Choroid plexus epithelial cell (primary cell): ENCODE results near the gene NR3C1.
A peak's percentile ranks its signal among the peaks of the same experiment; 100 is the strongest.

ENCODE experiments used
- DNase-seq: peaks from one replicate; pipeline ENCODE4 v3.0.0-alpha.2; 2010; ENCODE audit warnings: low read depth
- H3K4me3 ChIP-seq: 2 replicates; pipeline ENCODE4 v1.5.1; 2011; ENCODE audit warnings: low read depth, mild to moderate bottlenecking, control low read depth, low read length, moderate library complexity
- CTCF ChIP-seq: conservative IDR thresholded peaks from 2 replicates; pipeline ENCODE4 v1.5.1; 2011; ENCODE audit warnings: low read depth, mild to moderate bottlenecking, control low read depth, inconsistent platforms, low read length, moderate library complexity

NR3C1 gene

GRCh38 chr5:143265995-143266394 lies 137.5 kb downstream of the NR3C1 start:
- H3K4me3 ChIP-seq: no peak overlapping the region
- no peak for TF ChIP-seq CTCF
- no peak for DNase-seq

GRCh38 chr5:143263272-143263810 lies 140.1 kb downstream of the NR3C1 start:
- no peak overlapping the region for H3K4me3 ChIP-seq
- DNase-seq: peak; percentile 30
- TF ChIP-seq CTCF: no peak

DNA sequence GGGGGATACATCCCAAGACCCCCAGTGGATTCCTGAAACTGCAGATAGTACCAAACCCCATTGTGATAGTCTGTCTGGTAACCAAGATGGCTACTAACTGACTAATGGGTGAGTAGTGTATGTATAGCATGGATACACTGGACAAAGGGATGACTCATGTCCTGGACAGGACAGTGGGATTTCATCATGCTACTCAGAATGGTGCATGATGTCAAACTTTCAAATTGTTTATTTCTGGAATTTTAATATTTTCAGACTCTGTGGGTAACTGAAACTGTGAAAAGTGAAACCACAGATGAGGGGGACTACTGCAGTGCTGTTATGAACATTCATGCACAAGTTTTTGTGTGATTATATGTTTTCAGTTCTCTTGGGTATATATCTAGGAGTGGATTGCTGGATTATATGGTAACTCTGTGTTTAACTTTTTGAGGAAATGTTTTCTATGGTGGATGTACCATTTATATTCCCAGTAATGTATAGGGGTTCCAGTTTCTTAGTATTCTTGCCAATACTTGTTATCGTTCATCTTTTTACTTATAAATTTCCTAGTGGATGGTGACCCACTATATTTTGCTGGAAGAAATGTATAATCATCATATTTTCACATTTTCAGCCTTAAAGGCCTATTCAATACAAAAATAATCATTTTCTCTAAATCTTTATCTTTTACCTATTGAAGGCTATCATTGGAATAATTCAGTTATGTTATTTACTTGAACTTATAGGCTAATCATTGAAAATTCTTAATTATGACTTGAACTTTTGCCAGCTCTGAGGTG lies 140.9 kb downstream of the NR3C1 start:
- peak; percentile 97 for DNase-seq
- no peak overlapping the region for H3K4me3 ChIP-seq
- no peak for TF ChIP-seq CTCF

DNA sequence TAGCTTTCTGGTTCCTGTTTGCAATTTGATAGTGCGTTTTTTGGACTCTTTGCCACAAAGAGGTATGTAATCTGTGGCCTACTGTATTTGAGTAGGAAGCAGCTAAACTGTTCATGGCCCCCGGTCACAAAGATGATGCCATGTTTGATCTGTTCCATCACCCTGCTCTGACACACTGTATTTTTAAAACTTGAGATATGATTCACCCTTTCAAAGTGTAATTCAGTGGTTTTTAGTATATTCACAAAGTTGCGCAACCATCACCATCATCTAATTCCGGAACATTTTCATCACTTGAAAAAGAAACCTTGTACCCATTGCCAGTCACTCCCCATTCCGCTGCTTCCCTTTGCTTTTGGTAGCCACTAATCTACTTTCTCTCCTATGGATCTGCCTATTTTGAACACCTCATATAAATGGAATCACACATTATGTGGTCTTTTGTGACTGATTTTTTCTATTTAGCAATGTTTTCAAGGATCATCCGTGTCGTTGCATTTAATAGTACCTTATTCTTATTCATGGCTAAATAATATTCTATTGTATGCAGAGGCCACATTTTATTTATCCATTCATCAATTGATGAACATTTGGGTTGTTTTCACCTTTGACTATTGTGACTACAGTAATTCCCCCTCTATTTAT lies 141.6 kb downstream of the NR3C1 start:
- peak; percentile 87 for DNase-seq
- TF ChIP-seq CTCF: no peak
- no peak overlapping the region for H3K4me3 ChIP-seq

DNA sequence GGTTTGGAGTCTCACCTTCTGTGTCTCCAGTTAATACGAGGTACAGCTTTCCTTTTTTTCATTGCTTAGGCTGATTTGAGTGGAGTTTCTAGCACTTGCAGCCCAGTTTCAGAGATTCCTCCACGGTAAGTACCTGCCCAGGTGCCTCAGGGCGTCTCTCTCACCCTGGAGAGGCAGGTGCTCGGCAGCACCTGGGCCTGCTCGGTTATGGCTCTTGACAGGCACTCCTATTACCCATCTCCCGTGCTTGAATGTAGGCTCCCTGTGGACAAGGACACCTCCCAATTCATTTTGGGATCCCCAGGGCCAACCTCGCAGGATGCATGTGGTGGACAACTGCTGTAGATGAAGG lies 144.3 kb downstream of the NR3C1 start:
- TF ChIP-seq CTCF: no peak
- no peak for DNase-seq
- H3K4me3 ChIP-seq: no peak overlapping the region

- no peak for TF ChIP-seq CTCF
- no peak for DNase-seq
- no peak overlapping the region for H3K4me3 ChIP-seq
Observed at GRCh38 chr5:143258559-143259253, 144.8 kb downstream of the NR3C1 start.
